HG02970 (cell line): ENCODE results near the gene CLIC6.
"Not testable (repeated sequence)": the region's sequence is repeated elsewhere in the genome, so short reads cannot be mapped to it uniquely, and the experiment has no call there.

Experiments used
- ATAC-seq: cut with Tn5 transposase; IDR thresholded peaks from one replicate; pipeline ENCODE4 v1.9.1; 2021; ENCODE audit warnings: mild to moderate bottlenecking, moderate library complexity, moderate number of reproducible peaks; ENCODE audit not compliant: unreplicated experiment, low FRiP score

Gene CLIC6

DNA sequence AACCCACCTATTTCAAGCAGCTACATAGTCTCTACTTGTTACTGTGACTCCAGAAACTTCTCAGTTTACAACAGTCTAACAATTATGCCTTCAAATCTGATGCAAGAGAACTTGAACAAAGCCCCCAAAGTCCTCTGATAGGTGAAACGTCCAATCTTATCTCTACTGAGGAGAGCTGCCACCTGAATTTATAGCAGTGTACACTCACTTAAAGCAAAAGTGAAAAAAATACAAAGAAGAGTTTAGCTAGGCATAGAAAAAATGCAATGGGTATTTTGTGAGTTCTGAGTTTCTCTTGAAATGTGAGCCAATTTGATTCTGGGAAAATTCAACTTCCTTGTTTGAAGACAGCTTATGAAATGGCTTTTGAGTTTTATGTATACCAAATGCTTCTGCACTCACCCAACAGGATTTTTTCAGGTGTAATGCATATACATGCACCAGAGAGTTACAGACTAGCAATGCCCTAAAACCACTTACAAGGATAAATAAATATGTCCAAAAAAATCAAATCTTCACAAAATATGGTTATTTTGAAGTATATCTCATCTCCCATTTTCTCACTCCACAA, 17.8 kb upstream of the CLIC6 start:
- no peak for ATAC-seq

DNA sequence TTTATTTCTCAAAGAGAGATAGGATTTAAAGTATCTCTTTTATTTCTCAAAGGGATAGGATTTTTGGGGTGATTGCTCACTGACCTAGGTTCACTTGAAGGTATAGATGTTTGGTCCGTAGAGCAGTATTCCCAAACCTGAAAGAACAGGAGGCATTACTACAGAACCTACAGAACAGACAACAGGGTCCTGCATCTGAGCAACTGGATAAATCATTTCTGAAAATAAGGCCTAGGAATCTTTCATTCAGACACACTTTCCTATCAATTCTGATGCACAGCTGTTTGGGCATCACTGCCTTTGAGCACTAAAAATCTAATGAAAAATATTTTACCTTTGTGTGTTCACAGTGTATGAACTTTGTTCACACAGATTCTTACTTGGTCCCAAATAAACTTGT, 17.2 kb upstream of the CLIC6 start:
- no peak for ATAC-seq

DNA sequence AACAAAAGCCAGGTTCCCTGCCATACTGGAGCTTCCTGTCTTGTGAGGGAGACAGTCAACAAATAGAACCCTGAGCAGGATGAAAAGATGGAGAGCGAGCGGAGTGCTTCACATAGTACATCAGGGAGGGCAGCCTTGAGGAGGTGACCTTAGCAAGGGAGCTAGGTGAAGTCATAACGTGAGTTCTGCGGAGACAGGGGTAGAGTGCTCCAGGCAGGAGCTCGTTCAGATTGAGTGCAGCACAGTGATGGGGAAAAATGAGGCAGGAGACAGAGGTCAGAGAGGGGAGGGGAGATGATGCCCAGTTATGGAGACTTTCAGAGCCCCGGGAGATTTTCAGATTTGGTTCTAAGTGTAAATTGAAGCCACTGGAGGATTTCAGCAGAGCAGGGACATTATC, 15.3 kb upstream of the CLIC6 start:
- ATAC-seq: no peak

DNA sequence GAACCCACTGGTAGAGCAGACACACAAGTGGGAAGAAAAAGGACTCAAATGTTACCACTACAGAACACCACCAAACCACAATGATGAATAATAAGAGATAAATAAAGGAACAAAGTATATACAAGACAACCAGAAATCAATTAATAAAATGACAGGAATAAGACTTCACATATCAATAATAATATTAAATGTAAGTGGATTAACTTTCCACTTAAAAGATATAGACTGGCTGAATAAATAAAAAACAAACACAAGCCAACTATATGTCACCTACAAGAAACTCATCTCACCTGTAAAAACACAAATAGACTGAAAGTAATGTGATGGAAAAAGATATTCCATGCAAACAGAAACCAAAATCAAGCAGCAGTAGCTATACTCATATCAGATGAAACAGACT, 6.9 kb upstream of the CLIC6 start:
- no peak for ATAC-seq

DNA sequence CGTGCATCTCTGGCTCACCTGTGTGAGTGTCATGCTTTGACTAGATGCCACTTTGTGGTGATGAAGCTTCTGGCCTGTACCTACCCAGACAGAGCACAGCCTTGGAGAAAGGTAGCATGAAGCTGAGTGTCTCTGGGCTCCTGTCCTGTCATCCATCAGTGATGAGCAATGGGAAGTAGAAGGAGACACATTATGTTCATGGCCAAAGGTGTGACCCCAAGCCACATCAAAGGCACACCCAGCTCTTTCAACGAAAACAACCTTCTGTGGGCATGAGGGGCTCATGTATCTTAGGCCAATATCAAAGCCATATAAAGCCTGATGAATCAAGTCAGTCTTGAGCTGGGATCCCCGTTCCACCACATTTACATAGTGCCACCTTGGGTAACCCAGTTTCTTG, 1.0 kb upstream of the CLIC6 start:
- no peak for ATAC-seq

DNA sequence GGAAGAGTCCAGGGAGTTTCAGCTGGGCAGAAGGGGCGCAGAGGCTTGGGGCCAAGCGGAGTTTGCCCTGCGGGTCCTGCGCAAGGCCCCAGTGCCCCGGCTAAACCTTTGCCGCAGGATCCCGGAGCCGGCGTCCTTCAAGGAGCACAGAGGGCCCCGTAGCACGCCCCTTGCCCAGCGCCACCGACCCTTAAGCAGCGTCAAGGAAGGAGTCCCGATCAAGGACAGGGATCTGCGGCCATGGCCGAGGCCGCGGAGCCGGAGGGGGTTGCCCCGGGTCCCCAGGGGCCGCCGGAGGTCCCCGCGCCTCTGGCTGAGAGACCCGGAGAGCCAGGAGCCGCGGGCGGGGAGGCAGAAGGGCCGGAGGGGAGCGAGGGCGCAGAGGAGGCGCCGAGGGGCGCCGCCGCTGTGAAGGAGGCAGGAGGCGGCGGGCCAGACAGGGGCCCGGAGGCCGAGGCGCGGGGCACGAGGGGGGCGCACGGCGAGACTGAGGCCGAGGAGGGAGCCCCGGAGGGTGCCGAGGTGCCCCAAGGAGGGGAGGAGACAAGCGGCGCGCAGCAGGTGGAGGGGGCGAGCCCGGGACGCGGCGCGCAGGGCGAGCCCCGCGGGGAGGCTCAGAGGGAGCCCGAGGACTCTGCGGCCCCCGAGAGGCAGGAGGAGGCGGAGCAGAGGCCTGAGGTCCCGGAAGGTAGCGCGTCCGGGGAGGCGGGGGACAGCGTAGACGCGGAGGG, 520 bp downstream of the CLIC6 start:
- no peak for ATAC-seq

DNA sequence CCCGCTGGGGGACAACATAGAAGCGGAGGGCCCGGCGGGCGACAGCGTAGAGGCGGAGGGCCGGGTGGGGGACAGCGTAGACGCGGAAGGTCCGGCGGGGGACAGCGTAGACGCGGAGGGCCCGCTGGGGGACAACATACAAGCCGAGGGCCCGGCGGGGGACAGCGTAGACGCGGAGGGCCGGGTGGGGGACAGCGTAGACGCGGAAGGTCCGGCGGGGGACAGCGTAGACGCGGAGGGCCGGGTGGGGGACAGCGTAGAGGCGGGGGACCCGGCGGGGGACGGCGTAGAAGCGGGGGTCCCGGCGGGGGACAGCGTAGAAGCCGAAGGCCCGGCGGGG, 1.1 kb downstream of the CLIC6 start:
- ATAC-seq: not testable (repeated sequence)

DNA sequence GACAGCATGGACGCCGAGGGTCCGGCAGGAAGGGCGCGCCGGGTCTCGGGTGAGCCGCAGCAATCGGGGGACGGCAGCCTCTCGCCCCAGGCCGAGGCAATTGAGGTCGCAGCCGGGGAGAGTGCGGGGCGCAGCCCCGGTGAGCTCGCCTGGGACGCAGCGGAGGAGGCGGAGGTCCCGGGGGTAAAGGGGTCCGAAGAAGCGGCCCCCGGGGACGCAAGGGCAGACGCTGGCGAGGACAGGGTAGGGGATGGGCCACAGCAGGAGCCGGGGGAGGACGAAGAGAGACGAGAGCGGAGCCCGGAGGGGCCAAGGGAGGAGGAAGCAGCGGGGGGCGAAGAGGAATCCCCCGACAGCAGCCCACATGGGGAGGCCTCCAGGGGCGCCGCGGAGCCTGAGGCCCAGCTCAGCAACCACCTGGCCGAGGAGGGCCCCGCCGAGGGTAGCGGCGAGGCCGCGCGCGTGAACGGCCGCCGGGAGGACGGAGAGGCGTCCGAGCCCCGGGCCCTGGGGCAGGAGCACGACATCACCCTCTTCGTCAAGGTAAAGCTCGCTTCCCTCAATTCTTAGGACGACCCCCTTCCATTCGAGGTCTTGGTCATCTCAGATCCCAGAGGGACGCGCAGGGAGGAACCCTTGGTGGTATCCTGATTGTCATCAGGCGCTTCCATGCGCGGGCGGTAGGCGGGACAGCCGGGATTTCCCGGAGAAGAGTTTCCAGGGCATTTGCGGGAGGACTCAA, 1.6 kb downstream of the CLIC6 start:
- ATAC-seq: no peak

DNA sequence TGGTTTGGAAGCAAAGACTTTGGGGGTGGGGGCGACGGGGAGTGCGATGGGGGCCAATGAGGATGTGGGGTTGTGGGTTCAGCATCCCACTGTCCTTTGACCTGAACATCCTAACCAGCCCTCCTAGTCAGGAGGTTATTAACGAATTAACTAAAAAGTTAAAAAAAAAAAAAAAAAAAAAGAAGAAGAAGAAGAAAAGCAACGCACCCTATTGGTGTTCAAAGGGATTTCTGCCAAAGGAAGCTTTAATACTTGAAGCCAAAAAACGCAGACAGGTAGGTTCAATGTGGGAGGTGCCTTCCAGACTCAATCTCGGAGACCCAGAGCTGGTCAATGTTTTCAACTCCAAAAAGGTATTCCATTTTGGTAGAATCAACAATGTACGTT, 2.2 kb downstream of the CLIC6 start:
- no peak for ATAC-seq

DNA sequence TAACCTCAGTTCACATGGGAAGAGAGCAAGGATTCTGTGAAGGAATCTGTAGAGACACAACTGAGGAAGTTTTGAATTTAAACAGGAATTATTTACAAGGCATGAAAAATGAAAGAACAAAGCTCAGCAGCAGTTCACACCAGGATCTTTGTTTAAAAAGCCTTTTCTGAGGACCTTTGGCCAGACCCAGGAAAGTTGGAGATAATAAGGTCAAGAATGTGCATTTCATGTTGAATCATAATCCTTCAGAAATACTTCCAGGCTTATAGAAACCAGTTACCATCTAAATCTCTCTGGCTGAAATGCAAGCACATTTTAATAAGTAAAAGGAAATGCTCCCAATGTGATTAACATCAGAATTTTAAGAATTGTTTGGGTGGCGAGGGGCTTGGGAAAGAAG, 2.7 kb downstream of the CLIC6 start:
- ATAC-seq: no peak

DNA sequence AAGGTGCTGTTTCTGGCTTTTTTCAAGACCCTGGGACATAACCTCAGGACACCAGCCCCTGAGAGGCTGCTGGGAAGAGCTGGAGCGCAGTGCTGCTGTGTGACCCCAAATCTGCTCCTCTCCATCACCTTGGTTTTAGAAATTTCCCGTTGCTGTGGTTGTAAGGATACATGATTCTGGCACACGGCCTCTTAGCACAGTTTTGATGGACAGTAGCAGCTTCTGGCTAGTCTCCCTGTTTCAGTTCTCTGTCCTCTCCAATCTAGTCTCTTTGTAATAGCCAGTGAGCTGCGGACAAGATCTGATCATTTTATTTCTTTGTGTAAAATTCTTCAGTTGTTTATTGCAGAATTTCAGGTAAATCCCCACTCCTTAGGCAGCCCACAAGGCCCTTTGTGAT, 3.1 kb downstream of the CLIC6 start:
- ATAC-seq: no peak

DNA sequence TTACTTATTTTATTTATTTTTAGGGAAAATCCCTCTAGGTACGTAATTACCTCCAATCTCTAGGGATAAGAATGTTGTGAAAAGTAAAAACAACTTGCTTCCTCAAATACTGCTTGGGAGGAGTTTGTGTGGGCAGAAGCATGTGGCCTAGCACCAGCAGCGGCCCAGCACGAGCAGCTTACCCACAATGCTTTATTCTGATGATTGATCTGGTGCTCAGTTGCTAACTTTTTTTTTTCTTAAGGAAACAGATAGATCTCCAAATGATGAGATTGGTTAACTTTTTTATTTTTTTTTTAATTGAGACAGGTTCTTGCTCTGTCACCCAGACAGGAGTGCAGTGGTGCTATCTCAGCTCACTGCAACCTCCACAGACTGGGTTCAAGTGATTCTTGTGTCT, 4.2 kb downstream of the CLIC6 start:
- ATAC-seq: no peak

DNA sequence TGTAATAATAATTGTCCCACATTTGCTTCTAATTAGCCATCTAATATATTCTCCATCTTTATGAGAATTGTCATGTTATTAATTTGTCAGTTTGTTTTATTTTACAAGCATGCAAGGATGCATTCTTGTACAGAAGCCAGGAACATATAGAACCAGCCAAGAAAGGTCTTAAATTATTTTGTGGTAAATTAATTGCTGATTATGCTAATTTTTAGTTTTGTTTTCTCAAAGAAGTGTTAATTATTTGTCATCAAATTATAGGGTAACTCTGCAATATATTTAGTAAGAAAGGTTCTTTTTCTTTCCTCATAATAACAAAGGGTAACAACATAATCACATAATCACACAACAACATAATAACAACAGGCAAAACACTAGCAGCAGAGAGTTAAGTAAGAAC, 5.7 kb downstream of the CLIC6 start:
- no peak for ATAC-seq

DNA sequence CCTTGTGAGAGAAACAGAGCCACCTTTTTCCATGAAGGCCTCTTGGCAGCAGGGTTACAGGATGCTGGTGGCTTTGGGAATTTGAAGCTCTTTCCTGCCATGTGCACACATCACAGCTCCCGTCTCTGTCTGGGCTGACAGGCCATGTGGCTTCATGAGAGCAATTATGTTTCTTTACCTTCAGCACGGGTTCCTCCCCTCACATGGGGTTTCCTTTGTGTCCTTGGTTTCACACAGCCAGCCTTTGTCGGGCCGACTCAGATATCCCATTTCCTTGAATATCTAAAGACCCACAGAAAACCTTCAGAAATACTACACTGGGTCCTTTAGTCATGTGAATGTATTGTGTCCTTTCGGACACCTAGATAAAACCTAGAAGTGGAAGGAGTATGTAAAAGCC, 7.1 kb downstream of the CLIC6 start:
- no peak for ATAC-seq

DNA sequence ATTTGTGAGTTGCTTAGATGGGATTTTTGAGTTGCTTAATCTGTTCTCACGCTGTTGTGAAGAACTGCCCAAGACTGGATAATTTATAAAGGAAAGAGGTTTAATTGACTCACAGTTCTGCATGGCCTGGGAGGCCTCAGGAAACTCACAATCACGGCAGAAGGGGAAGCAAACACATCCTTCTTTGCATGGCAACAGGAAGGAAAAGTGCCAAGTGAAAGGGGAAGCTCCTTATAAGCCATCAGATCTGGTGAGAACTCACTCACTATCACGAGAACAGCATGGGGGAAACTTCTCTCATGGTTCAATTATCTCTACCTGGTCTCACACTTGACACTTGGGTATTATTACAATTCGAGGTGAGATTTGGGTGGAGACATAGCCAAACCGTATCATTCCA, 10.3 kb downstream of the CLIC6 start:
- ATAC-seq: no peak

DNA sequence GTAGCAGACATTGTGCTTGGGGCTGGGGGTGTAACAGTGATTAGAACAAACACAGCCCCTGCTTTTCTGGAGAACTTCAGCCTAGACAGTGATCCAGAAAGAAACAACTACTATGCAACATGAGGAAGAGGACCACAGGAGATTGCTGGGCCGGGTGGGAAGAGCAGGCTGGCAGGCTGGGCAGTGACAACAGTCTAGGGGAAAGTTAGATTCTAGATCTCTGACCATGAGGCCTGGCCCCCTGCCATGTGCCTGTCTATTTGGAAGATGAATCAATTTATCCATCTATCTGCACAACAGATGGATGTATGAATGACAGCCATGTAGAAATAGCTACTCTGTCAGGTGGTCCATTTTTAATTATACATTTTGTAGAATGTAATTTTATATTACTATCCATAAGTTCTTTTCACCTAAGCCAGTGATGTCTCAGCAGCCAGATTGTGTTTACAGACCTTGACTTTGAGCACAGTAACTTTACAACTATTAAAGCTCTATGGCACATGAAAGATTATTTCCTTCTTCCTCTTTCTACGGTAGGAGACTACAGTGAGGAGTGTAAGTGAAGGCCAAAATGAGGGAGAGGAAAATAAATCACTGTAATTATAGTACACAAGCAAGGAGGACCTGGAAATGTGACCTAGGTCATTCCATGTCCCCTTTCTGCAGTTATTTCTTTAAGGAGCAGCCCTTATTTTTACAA, 15.5 kb downstream of the CLIC6 start:
- ATAC-seq: no peak

DNA sequence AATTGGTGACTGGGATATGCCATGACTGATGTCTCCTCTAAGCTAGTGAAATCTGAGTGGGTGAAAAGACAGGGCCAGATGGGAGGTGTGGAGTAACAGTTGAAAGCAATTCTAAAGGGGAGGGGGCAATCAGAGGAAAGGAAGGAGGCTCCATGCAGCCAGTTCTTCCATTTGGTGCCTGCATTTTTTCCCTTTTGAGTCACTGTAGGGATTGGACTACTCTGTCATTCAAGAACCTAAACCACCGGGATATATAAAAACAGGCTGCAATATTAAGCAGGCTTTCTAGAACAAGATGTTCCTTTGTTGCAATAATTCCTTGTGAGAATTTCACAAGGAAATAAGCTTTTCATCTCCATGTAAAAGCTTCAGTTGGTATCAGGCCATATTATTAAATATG, 18.3 kb downstream of the CLIC6 start:
- ATAC-seq: no peak

DNA sequence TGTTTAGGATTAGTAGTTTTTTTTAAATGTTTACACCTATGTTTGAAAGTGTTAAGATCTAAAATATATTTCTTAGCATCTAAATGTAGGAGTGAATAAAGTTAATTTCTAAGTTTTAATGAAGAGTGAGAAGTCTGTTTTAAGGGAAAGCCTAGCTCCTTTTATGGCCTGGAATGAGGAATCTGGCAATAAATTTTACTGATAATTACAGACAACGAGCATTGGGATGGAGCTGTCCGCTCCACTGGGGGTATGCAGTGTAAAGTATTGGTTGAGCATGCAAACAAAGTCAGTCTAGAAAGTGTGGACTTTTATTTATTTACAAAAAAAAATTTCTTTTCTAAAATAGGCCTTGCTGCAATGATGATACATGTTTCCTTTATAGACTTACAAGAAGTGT, 19.0 kb downstream of the CLIC6 start:
- ATAC-seq: no peak

DNA sequence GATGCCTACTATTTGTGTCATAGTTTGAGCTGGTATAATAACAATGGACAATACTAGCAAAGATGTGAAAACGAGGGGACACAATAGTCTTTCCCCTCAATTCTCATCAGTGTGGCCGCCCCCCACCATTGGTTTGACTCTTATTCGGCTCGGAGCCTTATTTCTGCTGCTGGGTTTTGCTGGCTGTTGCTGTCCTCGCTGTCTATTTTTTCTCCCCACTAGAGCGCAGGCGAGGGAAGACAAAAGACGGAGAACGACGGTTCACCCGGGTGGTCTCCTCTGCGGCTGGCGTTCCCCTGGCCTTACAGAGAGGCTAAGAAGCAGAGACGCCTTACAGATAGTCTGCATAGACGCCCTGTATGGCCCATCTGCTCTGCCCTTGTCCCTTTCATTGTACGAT, 19.4 kb downstream of the CLIC6 start:
- no peak for ATAC-seq

DNA sequence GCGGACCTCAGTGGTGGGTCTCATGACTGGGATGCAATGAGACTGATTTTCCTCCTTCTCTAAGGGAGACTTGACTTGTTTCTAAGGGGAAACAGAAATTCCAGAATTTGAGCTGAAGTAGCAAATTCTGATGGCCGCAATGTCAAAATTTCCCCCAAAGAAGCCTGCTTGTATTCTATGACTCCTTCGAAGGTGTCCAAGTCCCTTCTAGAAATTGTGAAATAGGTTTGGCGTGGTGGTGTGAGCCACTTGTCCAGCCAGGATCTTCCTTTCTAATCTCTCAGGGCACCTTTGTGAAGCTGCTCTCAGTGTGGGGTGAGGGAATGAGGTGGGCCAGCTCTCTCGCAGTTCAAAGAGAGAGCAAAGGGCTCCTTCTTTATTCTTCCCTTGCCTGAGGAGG, 19.9 kb downstream of the CLIC6 start:
- no peak for ATAC-seq

DNA sequence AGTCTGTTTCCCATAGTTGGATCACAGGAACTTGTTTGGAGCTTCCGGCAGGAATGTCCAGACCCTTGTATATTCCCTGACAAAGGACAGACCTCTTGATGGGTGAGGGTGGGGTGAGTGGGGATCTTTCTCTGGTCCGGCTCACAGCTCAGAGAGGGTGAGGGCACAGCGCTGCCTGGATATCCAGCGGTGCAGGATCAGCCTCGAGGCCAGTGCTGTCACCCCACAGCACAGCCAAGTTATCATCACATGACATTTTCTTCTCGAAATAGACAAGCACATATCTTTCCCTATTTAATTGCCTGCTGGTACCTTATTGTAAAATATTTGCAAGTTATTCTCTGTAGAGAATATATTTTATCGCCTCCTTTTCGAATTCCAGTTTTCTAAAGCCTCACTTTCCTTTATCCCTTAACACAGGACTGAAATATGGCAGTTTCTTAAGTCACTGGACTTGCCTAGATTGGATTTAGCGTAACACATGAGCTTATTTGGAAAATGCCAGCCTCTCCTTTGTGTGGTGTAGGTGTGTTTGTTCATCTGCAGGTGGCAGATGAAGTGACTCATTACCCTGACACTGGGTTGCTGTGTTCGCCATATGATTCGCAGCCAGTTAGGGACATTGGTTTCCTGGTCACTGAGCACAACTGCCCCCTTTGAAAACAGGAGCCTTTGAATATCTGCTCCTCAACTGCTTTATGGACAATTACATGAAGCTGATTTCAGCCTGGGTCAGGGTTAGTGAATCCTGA, 21.4 kb downstream of the CLIC6 start:
- ATAC-seq: no peak
